ENCODE results near the gene PCA3. TPM values are rescaled to one million over a fixed set of nuclear protein-coding genes. Genes with fewer than 3 reads are reported as not detected.
A peak's percentile ranks its signal among the peaks of the same experiment; 100 is the strongest.

The PCA3 gene
- total and polyA plus RNA-seq, 11 donors, result not detected

DNA sequence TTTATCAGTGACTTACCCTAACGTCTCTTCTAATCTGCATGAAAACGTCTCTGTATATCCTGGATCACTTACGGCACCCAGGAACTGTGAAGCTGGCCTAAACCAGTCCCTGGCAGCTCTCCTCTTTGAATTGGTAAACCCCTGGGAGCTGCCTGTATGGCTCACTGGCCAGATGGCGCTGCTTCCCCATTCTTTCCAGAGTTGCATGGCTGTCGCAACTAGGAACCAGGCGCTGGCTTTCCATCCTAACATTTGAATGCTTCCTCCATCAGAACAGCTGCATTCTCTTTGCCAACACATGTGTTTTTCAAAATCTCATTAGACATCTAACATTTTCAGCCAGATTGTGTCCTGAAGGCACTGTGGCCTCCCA lies 8.0 kb upstream of the PCA3 start:
- TF ChIP-seq POLR2A (IDR thresholded peaks at IDR 0.05), result no peak
- TF ChIP-seq, protein P1, sequence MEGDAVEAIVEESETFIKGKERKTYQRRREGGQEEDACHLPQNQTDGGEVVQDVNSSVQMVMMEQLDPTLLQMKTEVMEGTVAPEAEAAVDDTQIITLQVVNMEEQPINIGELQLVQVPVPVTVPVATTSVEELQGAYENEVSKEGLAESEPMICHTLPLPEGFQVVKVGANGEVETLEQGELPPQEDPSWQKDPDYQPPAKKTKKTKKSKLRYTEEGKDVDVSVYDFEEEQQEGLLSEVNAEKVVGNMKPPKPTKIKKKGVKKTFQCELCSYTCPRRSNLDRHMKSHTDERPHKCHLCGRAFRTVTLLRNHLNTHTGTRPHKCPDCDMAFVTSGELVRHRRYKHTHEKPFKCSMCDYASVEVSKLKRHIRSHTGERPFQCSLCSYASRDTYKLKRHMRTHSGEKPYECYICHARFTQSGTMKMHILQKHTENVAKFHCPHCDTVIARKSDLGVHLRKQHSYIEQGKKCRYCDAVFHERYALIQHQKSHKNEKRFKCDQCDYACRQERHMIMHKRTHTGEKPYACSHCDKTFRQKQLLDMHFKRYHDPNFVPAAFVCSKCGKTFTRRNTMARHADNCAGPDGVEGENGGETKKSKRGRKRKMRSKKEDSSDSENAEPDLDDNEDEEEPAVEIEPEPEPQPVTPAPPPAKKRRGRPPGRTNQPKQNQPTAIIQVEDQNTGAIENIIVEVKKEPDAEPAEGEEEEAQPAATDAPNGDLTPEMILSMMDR (IDR thresholded peaks at IDR 0.05), result peak in 2 of 12 donors; percentile 4 to 7
- 40 to 56% (median 48%) methylated on average over 6 of the region's 6 CpGs for WGBS, 4 donors
- H3K27ac ChIP-seq, result no peak overlapping the region
- no peak overlapping the region for H3K4me3 ChIP-seq
- no peaks in the 10 kb centered on the region for H3K4me1 ChIP-seq
- H3K36me3 ChIP-seq, result no peaks in the 10 kb centered on the region
- intact Hi-C loops (cut with DNase I), result no loop called here
- ATAC-seq (peak in 1 of 4 donors; percentile 41), DNase-seq (no peak)
- H3K9me3 ChIP-seq, result no peaks in the 10 kb centered on the region
- peaks cover 0 to 7% (median 0%) of the 10 kb centered on the region in 9 donors for H3K27me3 ChIP-seq

DNA sequence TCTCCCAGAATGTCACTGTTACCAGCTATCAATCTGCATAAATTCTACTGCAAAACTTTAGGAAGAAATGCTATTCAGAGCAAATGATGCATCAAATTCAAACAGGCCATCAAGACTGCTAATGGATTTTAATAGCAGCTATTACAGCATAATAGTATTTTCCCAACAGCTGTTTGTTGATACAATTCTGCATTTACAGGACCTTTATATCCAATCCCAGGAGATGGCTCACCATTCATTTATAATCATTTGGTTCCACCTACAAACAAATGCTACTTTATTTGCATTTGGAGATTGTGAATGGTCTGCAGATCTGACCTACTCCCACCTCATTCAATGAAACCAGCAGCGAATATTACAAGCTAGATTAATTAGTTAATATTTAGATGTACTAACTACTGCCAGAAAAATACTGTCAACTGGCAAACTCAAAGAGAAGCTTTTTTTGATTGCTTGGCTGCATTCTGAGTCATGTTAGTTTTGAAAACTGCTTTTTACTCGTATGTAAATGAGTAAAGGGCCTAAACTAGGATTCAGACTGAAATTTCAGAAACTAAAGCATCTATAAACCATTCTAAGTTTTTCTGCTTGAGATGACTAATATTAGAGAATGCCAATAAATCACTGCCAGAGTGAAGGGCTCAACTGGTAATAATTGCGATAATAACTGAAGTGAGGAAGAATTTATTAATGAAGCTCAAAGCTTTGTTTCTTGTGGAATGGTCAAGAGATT lies 7.1 kb upstream of the PCA3 start:
- Histone ChIP-seq H3K4me1 (no peaks in the 10 kb centered on the region), H3K36me3 (no peaks in the 10 kb centered on the region), H3K4me3 (no peak overlapping the region), H3K9me3 (no peaks in the 10 kb centered on the region), H3K27me3 (peaks cover 0 to 7% (median 0%) of the 10 kb centered on the region in 9 donors), H3K27ac (no peak overlapping the region)
- intact Hi-C loops (cut with DNase I), result no loop called here
- DNase-seq (no peak), ATAC-seq (no peak)
- no peak for TF ChIP-seq POLR2A (IDR thresholded peaks at IDR 0.05)
- TF ChIP-seq, protein P1 (IDR thresholded peaks at IDR 0.05), result no peak
- WGBS, 4 donors, result 85 to 93% (median 87%) methylated on average over 3 of the region's 3 CpGs

DNA sequence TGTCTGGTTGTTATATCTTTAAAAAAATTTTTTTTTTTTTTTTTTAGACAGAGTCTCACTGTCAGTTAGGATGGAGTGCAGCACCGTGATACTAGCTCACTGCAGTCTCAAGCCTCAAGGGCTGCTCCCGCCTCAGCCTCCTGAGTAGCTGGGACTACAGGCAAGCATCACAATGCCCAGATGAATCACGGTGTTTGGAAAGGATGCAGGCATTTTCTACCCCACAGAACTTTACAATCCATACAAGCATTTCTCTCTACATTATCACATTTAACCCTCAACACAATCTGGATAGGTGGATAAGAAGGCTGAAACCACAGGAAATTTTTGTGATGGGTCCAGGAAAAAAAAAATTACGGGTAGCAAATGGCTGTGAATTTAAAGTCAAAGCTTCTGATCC lies 5.8 kb upstream of the PCA3 start:
- H3K36me3 ChIP-seq, result no peaks in the 10 kb centered on the region
- no peaks in the 10 kb centered on the region for H3K9me3 ChIP-seq
- no peak overlapping the region for H3K4me3 ChIP-seq
- DNase-seq (no peak), ATAC-seq (no peak)
- peaks cover 0 to 7% (median 0%) of the 10 kb centered on the region in 9 donors for H3K27me3 ChIP-seq
- intact Hi-C loops (cut with DNase I), result no loop called here
- no peak overlapping the region for H3K27ac ChIP-seq
- WGBS, 4 donors, result 53 to 62% (median 56%) methylated on average over 4 of the region's 4 CpGs
- no peak for TF ChIP-seq POLR2A (IDR thresholded peaks at IDR 0.05)
- TF ChIP-seq, protein P1 (IDR thresholded peaks at IDR 0.05), result no peak
- no peaks in the 10 kb centered on the region for H3K4me1 ChIP-seq

DNA sequence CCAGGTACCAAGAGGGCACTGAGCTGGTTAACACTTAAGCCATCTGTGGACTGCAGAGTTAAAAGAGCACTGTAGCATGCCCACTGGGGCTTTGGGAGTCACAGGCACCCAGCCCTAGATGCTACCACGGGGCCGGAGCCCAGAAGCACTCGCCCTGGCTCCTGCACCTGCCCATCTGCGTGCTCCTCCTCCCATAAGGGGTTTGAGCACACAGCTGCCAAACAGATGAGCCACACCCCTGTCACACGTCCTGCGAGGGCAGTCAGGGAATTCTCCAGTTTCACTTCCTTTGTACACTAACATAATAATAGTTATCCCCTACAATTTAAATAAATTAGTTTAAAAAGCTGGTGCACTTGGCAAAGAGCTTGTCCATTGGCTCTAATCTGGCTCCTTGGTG lies 4.5 kb upstream of the PCA3 start:
- no peaks in the 10 kb centered on the region for H3K9me3 ChIP-seq
- TF ChIP-seq, protein P1 (IDR thresholded peaks at IDR 0.05), result no peak
- no peak for TF ChIP-seq POLR2A (IDR thresholded peaks at IDR 0.05)
- intact Hi-C loops (cut with DNase I), result no loop called here
- no peak for DNase-seq
- 46 to 54% (median 50%) methylated on average over 4 to 6 of the region's 6 CpGs for WGBS, 4 donors
- H3K4me1 ChIP-seq, result no peaks in the 10 kb centered on the region
- H3K36me3 ChIP-seq, result no peaks in the 10 kb centered on the region
- H3K4me3 ChIP-seq, result no peak overlapping the region
- no peak overlapping the region for H3K27ac ChIP-seq
- peaks cover 0 to 7% (median 0%) of the 10 kb centered on the region in 9 donors for H3K27me3 ChIP-seq
- no peak for ATAC-seq

All from heart left ventricle (tissue), 16 donors.